Measurements from ENCODE around the gene RPS6KL1.
A peak's percentile ranks its signal among the peaks of the same experiment; 100 is the strongest.

Gene RPS6KL1

DNA sequence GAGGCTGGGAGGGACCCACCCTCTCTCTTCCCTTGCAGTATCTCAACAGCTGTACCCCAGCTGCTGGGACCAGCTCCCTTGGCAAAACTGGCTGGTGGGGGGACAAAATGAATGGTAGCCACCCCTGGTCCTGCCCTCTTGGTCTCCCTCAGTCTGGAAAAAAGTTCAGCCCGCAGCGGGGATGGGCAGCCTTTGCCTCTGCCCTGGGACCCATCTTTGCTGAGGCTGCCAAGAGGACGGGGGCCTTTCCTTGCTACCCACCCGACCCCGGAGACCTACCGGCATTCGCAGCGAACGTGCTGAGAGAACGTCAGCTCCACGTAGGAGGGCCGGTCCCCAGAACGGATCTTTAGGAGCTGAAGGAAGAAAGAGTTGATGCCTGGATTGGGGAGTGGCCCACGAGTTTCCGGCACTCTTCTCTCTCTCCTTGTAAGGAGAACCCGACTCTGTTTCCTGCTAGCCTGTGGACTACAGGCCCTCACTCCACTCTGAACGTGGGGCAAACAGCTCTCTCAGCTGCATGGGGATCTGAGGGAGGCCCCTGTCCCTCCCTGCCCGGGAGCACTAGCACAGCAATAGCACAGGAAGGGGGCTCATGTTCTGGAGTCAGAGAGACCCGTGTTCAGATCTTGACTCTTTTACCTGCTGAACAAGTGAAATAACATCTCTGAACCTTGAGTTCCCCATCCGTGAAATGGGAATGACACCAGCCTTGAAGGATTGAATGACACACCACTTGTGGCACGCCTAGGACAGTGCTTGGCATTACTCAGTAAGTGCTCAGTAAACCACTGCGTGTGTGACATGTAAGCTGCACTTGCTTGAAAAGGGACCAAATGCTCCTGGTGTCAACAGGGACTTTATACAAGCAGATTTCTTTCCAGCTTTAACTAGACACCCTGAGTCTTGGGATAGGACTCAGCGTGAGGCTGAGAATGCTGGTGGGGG, 25.4 kb upstream of the RPS6KL1 start:
- H3K27ac Mint-ChIP-seq = no peak overlapping the region
- no peak overlapping the region for H3K4me3 Mint-ChIP-seq
- DNase-seq = no peak
- CTCF ChIA-PET = interaction anchor here (0.6 to 5.0 kb wide), 11 partner anchors 43 to 155 kb away, joined by 3 to 88 read pairs (median 4); partner anchors contain the start of gene EIF2B2
- H3K9me3 Mint-ChIP-seq = no peaks in the 10 kb centered on the region
- H3K36me3 Mint-ChIP-seq = no peaks in the 10 kb centered on the region
- H3K27me3 Mint-ChIP-seq = peaks cover 41% of the 10 kb centered on the region
- peaks cover 7% of the 10 kb centered on the region for H3K4me1 Mint-ChIP-seq

DNA sequence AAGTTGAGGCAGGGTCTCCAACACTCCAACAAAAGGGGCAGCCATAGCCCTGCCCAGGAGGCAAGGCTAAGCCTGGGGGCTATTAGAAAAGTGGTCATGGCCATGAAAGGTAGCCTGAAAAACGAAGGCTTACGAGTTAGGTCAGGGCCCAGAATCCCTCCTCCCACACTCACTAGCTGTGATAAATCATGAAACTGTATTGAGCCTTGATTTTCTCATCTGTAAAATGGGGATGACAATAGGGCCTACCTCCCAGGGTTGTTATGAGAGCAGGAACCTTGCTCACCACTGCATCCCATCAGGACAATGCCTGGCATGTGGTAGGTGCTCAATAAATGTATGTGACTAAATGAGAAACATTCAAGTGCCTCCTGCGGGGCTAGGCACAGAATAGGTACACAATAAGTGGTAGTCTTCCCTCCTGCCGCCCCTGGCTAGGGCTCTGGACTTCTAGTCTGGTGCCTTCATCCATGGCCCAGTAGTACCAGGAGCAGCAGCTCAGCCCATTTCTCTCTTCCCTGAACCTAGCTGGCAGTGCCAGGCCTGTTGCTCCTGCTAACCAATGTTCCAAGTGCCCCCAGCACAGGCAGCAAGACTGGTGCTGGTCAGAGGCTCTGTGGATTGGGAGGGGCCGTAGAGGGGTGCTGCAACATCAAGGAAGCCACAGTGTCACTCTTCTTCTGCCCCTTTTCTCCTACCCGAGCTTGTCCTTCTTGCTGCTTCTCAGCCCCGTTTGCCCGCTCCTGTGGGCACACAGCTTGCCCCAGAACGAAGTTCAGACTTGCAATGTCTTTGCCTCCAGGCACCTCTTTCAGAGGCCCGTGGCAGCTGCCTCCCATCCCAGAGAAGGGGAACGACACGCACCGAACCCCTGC, 24.5 kb upstream of the RPS6KL1 start:
- H3K36me3 Mint-ChIP-seq = no peaks in the 10 kb centered on the region
- no peak for DNase-seq
- CTCF ChIA-PET = interaction anchor here (0.8 to 5.0 kb wide), 15 partner anchors 12 to 156 kb away, joined by 3 to 88 read pairs (median 4); partner anchors contain the start of gene EIF2B2
- no peak overlapping the region for H3K27ac Mint-ChIP-seq
- H3K4me1 Mint-ChIP-seq = peaks cover 17% of the 10 kb centered on the region
- peaks cover 34% of the 10 kb centered on the region for H3K27me3 Mint-ChIP-seq
- H3K4me3 Mint-ChIP-seq = no peak overlapping the region
- no peaks in the 10 kb centered on the region for H3K9me3 Mint-ChIP-seq

DNA sequence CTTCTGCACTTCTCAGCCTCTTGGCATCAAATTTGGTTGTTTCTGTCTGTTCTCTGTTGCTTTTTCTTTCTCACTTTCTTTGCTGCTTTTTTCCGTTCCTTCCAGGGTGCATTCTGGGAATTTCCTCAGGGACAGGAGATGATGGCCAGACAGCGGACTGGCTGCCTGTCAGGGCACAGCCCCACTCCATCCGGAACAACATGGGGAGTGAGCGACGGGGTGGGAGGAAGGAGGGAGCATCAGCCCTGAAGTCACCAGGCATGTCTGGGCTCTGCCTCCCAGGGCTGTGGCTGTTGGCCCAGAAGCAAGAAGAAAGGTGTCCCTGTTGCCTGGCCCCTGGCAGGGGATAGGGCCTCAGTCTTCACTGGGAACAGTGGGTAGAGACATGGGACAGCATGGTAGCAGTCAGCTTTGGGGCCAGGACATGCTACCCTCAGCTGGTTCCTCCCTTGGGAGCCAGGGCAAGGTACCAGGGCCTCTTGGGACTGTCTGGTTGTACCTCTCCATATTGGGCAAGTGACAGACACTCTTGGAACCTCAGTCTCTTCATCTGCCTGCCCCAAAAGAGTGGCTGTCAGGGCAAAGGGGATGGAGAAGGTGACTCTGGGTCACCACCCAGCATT, 23.7 kb upstream of the RPS6KL1 start:
- Mint-ChIP-seq H3K36me3 (no peaks in the 10 kb centered on the region), H3K4me1 (peaks cover 25% of the 10 kb centered on the region), H3K27ac (peak overlapping the region; percentile 42), H3K9me3 (no peaks in the 10 kb centered on the region), H3K4me3 (no peak overlapping the region), H3K27me3 (peaks cover 30% of the 10 kb centered on the region)
- no peak for DNase-seq
- CTCF ChIA-PET = interaction anchor here (0.8 to 5.0 kb wide), 18 partner anchors 12 to 357 kb away, joined by 3 to 88 read pairs (median 4); partner anchors contain the start of gene EIF2B2

DNA sequence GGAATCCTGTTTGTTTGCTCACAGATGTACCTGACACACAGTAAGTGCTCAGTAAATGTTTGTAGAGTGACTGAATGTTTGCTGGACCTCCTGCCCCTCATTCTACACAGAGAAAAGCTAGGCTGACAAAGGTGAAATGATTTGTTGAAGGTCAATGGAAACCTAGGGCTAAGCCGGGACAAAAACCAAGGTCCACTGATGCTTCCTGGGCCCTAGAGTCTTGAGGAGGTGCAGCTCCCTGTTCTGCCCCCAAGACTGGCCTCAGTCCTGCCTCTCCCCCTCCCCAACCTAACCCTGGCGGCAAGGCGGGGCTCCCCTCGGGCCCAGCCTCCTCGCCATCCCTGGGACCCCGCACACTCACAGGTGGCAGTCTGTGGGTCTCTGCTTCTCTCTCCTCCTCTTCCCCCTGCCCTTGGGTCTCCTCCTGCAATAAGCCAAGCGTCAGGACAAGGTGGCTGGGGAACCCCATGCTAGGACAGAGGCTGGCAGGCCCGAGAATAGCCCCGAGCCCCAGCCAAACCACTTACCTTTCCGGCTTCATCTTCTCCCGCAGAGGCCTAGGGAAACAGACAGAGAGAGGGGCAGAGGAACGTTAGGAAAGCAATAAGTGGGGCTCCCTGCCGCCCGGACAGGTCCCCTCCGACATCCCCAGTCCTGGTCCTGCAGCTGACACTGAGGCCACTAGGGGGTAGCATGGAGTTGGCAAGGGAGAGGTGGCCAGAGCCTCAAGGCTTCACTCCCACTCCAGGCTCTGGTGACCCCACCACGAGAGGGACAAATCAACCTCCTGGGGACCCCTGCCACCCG, 23.0 kb upstream of the RPS6KL1 start:
- H3K27me3 Mint-ChIP-seq = peaks cover 33% of the 10 kb centered on the region
- no peak overlapping the region for H3K4me3 Mint-ChIP-seq
- H3K27ac Mint-ChIP-seq = peak overlapping the region; percentile 29
- no peaks in the 10 kb centered on the region for H3K9me3 Mint-ChIP-seq
- CTCF ChIA-PET = interaction anchor here (0.6 to 5.0 kb wide), 28 partner anchors 8 to 358 kb away, joined by 3 to 88 read pairs (median 4); partner anchors contain the start of genes ACYP1, EIF2B2, PGF and RPS6KL1
- peak; percentile 85 for DNase-seq
- peaks cover 3% of the 10 kb centered on the region for H3K36me3 Mint-ChIP-seq
- H3K4me1 Mint-ChIP-seq = peaks cover 32% of the 10 kb centered on the region

DNA sequence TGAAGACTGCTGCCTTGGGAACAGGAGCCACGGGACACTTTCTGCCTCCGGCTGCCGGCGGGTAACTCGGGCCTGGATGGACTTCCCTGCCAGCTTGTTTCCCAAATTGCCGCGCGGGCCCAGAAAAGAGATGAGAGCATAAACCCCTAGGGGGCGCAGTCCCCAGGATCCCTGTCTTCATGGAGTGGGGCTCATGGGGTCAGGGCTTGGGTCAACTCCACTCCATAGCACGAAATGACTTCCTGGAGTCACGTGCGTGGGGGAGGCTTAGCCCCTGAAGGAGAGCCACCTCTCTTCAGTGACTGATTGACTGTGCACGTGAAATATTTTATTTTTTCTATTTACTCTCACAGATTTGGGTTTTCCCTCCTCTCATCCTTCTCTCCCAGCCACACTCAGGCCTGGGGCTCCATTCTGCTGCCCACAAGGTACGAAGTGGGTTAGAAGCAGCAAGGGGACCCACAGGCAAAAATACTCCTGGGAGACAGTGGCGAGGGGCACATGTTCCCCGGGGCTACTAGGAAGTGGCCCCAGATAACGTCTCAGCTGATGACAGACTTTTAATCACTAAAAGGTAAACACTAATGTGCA, 22.3 kb upstream of the RPS6KL1 start:
- H3K27ac Mint-ChIP-seq = no peak overlapping the region
- no peaks in the 10 kb centered on the region for H3K9me3 Mint-ChIP-seq
- DNase-seq = peak; percentile 46
- CTCF ChIA-PET = interaction anchor here (0.6 to 5.0 kb wide), 29 partner anchors 9 to 359 kb away, joined by 3 to 88 read pairs (median 4); partner anchors contain the start of genes ACYP1, EIF2B2, PGF and RPS6KL1
- peaks cover 3% of the 10 kb centered on the region for H3K36me3 Mint-ChIP-seq
- no peak overlapping the region for H3K4me3 Mint-ChIP-seq
- peaks cover 31% of the 10 kb centered on the region for H3K27me3 Mint-ChIP-seq
- peaks cover 39% of the 10 kb centered on the region for H3K4me1 Mint-ChIP-seq

DNA sequence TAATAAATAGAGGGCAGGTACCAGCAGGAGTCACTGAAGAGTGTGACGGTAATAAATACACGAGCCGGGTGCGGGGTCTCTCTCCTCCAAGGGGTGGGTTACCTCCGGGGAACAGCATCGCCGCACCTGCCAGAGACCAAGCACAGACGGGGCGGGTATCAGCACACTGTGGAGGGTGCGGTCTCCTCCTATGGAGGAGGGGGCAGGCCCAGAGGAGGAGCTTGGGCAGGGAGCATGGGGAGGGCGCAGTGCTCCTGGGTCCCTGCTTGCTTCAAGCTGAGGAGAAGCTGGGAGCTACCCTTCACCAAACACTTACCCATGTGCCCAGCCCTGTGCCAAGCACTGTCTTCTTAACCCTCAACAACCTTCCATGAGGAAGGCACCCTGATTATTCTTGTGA, 19.5 kb upstream of the RPS6KL1 start:
- Mint-ChIP-seq H3K4me1 (peaks cover 62% of the 10 kb centered on the region), H3K4me3 (peak overlapping the region; percentile 71), H3K36me3 (peaks cover 3% of the 10 kb centered on the region), H3K27me3 (peaks cover 16% of the 10 kb centered on the region), H3K27ac (peak overlapping the region; percentile 92), H3K9me3 (peaks cover 10% of the 10 kb centered on the region)
- DNase-seq = no peak
- CTCF ChIA-PET = interaction anchor here (0.6 to 3.5 kb wide), 6 partner anchors 9 to 827 kb away, joined by 3 to 22 read pairs (median 4); no protein-coding TSS in a partner anchor

DNA sequence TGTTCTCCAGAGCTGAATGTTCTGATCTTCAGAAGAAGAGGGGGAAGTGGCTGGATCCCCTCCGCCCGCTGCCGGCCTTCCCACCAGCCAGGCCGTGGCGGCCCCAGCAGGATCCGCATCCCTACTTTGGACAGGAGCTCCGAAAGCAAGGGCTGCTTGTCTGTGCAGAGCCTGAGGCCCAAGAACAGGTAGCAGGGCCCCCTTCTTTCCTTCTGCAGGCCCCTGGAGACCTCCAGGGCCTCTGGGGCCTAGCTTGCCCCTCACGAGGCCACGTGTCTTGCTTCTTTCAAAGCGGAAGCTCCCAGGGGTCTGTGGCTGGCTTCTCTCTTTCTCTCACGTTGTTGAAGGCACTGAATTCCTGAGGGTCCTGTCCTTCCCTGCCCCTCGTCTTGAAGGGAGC, 19.1 kb upstream of the RPS6KL1 start:
- H3K27ac Mint-ChIP-seq = peak overlapping the region; percentile 92
- CTCF ChIA-PET = interaction anchor here (0.6 to 3.5 kb wide), 6 partner anchors 9 to 826 kb away, joined by 3 to 22 read pairs (median 4); no protein-coding TSS in a partner anchor
- peaks cover 66% of the 10 kb centered on the region for H3K4me1 Mint-ChIP-seq
- DNase-seq = no peak
- H3K9me3 Mint-ChIP-seq = peaks cover 11% of the 10 kb centered on the region
- H3K4me3 Mint-ChIP-seq = peak overlapping the region; percentile 71
- peaks cover 3% of the 10 kb centered on the region for H3K36me3 Mint-ChIP-seq
- H3K27me3 Mint-ChIP-seq = peaks cover 16% of the 10 kb centered on the region

DNA sequence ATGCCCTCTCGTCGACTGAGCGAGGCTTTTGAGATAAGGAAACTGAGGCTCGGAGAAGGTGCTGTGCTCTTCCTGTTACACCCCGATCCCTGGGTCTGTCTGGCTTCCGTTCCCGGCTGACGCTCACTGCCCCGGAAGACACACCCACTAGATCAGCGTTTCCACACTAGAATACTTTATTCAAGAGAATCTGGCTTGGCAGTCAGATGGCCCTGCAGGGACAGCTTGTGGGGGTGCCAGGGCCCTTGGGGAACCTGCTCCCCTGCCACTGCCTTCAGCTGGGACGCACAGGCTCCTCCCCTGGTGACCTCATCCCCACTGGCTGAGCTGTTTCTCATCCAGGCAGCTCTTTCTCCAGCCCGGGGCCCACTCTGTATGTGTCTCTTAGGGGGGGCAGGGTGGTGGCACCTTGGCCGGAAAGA, 18.6 kb upstream of the RPS6KL1 start:
- DNase-seq = peak; percentile 74
- H3K9me3 Mint-ChIP-seq = peaks cover 11% of the 10 kb centered on the region
- H3K27ac Mint-ChIP-seq = peak overlapping the region; percentile 92
- H3K27me3 Mint-ChIP-seq = peaks cover 15% of the 10 kb centered on the region
- peak overlapping the region; percentile 71 for H3K4me3 Mint-ChIP-seq
- peaks cover 71% of the 10 kb centered on the region for H3K4me1 Mint-ChIP-seq
- peaks cover 3% of the 10 kb centered on the region for H3K36me3 Mint-ChIP-seq
- CTCF ChIA-PET = interaction anchor here (0.6 to 3.5 kb wide), 5 partner anchors 8 to 826 kb away, joined by 3 to 22 read pairs (median 4); no protein-coding TSS in a partner anchor

DNA sequence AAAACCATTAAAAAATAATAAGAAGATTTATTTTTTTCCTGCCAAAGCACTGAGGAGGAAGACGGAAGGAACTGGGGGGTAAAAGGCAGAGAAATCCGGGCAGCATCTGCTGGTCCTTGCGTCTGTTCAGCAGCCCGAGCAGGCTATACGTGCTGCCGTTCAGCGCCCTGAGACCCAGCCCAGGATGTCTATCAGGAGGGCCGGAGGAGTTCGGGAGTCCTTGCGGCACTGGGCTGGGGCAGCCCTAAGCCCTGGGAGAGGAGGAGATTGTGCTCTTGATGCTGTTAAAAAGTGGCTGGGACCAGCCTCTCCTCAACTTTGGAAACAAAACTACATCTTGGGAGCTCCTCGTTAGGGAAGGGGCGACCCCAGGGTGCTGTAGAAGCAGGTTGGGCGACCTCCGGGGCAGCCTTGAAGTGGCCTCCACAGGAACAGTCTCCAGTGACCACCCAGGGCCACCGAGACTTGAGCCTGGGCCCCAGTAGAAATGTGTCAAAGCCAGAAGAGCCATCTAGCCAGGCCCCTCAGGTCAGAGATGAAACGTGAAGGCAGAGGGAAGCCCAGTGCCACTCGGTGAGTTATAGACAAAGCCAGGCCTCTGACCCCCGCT, 18.0 kb upstream of the RPS6KL1 start:
- Mint-ChIP-seq H3K9me3 (peaks cover 11% of the 10 kb centered on the region), H3K27ac (peak overlapping the region; percentile 92), H3K4me1 (peaks cover 67% of the 10 kb centered on the region), H3K4me3 (peak overlapping the region; percentile 71), H3K36me3 (peaks cover 3% of the 10 kb centered on the region), H3K27me3 (peaks cover 9% of the 10 kb centered on the region)
- DNase-seq = no peak
- CTCF ChIA-PET = interaction anchor here (0.7 to 3.5 kb wide), 5 partner anchors 7 to 212 kb away, joined by 3 to 22 read pairs (median 4); no protein-coding TSS in a partner anchor

DNA sequence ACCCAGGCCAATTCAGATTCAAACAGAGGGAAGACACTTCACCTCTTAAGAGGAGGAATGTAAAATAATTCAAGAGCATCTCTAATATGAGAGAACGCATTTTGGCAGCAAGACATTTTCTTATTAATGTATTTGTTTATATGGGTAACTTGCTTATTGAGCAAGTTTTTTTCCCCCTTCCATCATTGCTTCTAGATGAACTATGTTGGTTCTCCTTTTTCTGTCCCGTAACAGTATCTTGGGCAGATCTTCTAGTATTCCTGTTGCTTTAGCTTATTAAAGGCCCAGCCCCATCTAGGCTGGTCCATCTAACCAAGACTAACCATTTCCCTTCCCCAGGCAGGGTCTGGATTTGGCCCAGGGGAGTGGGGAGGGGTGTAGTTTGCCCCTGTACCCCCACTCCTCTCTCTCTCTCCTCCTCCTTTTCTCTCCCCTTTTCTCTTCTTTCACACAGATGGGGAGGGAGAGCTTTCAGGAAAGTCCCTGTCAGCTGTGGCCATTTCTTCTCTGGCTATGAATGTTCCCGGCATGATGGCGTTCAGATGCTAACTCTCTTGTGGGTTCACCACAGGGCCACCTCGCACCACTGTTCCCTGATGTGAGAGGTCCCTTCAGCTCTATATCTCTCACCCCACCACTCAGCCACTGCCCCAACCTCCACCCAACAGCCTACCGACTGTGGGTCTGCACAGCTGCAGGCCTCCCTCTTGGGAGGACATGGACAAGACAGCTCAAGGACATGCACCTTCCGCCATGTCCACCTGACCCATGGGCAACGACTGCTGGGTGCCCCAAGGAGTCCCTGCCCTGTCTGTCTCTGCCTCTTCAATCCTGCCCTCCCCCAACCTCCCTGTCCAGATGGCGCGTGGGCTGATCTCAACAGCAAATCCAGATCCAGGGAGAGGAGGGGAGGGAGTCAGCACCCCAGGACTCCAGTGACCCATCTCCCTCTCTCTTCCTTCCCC, 15.8 kb upstream of the RPS6KL1 start:
- H3K36me3 Mint-ChIP-seq = peaks cover 3% of the 10 kb centered on the region
- peaks cover 11% of the 10 kb centered on the region for H3K9me3 Mint-ChIP-seq
- H3K27ac Mint-ChIP-seq = no peak overlapping the region
- H3K4me3 Mint-ChIP-seq = no peak overlapping the region
- no peak for DNase-seq
- H3K4me1 Mint-ChIP-seq = peaks cover 67% of the 10 kb centered on the region
- peaks cover 22% of the 10 kb centered on the region for H3K27me3 Mint-ChIP-seq
- CTCF ChIA-PET = interaction anchor here (0.8 to 1.8 kb wide), 2 partner anchors 77 to 151 kb away, joined by 3 to 5 read pairs; no protein-coding TSS in a partner anchor

DNA sequence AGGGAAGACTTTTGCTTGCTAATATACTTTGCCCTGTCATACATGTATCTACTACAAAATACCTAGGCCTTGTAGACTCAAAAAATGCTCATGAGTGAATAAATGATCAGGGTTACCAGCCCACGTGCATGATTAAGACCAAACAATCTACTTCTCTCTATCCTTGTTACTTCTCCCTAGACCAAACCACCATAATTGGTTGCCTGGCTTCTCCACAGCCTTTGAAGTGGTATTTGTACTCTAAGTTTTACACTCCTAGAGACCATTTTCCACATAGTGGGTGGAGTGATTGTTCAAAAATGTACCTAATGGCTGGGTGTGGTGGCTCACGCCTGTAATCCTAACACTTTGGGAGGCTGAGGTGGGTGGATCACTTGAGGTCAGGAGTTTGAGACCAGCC, 14.1 kb upstream of the RPS6KL1 start:
- peaks cover 11% of the 10 kb centered on the region for H3K9me3 Mint-ChIP-seq
- no peak for DNase-seq
- H3K27ac Mint-ChIP-seq = no peak overlapping the region
- peaks cover 28% of the 10 kb centered on the region for H3K27me3 Mint-ChIP-seq
- CTCF ChIA-PET = interaction anchor here (1.0 kb wide), 1 partner anchor 76 kb away, joined by 4 read pairs; no protein-coding TSS in a partner anchor
- peaks cover 3% of the 10 kb centered on the region for H3K36me3 Mint-ChIP-seq
- H3K4me1 Mint-ChIP-seq = peaks cover 58% of the 10 kb centered on the region
- no peak overlapping the region for H3K4me3 Mint-ChIP-seq
